ENCODE data around the gene HORMAD2. TPM values are rescaled to one million over a fixed set of nuclear protein-coding genes. Genes with fewer than 3 reads are reported as not detected.
"Not testable (repeated sequence)": the region's sequence is repeated elsewhere in the genome, so short reads cannot be mapped to it uniquely, and the experiment has no call there.

Gene HORMAD2
- total RNA-seq, 5 donors from 2014 or later (not counting 1 experiment from before 2014, with no cell fraction given), result not detected

DNA sequence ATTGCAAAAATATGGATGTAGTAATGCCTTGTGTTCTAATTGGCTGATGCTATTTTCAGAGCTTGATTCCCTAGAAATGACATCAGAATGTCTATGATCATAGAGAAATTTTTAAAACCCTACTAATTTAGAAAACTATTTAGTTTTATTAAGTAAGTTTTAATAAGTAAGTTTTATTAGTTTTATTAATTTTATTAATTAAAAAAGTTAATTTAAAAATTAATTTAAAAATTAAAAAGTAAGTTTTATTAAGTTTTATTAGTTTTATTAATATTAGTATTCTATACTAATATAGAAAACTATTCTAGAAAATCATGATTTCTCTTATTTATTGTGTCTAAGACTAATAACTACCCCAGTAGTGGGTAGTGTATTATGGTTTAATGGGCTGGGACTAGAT, 8.2 kb downstream of the HORMAD2 start:
- H3K4me3 Mint-ChIP-seq, result no peak overlapping the region
- no peak overlapping the region for H3K27ac Mint-ChIP-seq
- DNase-seq (no peak), ATAC-seq (replicated peaks in 1 of 4) (no peak)
- peaks cover 4% of the 10 kb centered on the region for H3K36me3 Mint-ChIP-seq
- peaks cover 7 to 14% (median 9%) of the 10 kb centered on the region in 3 donors for H3K4me1 Mint-ChIP-seq
- Histone ChIP-seq H3K36me3 (ENCODE audit: control insufficient read depth in 2 of 2, extremely low read depth in 1 of 2, insufficient read depth in 1 of 2, low read length in 1 of 2) (no peaks in the 10 kb centered on the region), H3K4me1 (ENCODE audit: control insufficient read depth in 1 of 2, extremely low read depth in 1 of 2, insufficient read depth in 2 of 2, low read length in 2 of 2) (peaks cover 0 to 4% of the 10 kb centered on the region in 2 experiments), H3K27me3 (replicated peaks in 1 of 2; ENCODE audit: control insufficient read depth in 2 of 2, extremely low read depth in 1 of 2, insufficient read depth in 2 of 2, low read length in 1 of 2) (peaks cover 0 to 4% of the 10 kb centered on the region in 2 experiments), H3K4me3 (ENCODE audit: control insufficient read depth in 1 of 2, extremely low read depth in 1 of 2, low read length in 1 of 2) (no peak overlapping the region), H3K27ac (ENCODE audit: low read length) (no peak overlapping the region), H3K9me3 (no peaks in the 10 kb centered on the region)
- POLR2A ChIA-PET, result no interaction called here
- H3K9me3 Mint-ChIP-seq, result peaks cover 0 to 7% (median 0%) of the 10 kb centered on the region in 3 donors
- CTCF ChIA-PET, result interaction anchor here in 1 of 2 donors (0.6 to 1.2 kb wide), 7 partner anchors 10 to 693 kb away, joined by 3 to 6 read pairs (median 4); no protein-coding TSS in a partner anchor
- H3K27me3 Mint-ChIP-seq, result peaks cover 0 to 1% of the 10 kb centered on the region in 2 donors

DNA sequence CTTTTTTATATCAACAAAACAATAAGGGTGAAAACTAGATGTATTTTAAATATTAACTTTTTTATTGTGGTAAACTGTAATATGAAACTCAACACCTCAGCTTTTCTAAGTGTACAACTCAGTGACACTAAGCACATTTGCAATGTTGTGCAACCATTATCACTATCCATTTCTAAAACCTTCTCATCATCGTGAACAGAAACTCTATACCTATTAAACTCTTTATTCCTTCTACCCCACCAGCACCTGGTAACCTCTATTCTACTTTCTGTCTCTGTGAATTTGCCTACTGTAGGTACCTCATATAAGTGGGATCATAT, 9.4 kb downstream of the HORMAD2 start:
- H3K4me1 ChIP-seq (ENCODE audit: control insufficient read depth in 1 of 2, extremely low read depth in 1 of 2, insufficient read depth in 2 of 2, low read length in 2 of 2), result peaks cover 0 to 4% of the 10 kb centered on the region in 2 experiments
- WGBS (ENCODE audit: insufficient coverage), result no CpG with 5 or more reads among the region's 1 CpG

DNA sequence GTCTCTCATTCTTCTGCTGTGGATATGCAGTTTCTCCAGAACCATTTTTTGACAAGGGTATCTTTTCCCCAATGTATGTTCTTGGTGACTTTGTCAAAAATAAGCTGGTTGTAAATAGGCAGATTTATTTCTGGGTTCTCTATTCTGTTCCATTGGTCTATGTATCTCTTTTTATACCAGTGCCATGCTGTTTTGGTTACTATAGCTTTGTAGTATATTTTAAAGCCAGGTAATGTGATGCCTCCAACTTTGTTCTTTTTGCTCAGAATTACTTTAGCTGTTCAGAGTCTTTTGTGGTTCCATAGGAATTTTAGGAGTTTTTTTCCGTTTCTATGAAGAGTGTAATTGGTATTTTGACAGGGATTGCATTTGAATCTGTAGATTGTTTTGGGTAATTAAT, 12.4 kb downstream of the HORMAD2 start:
- Mint-ChIP-seq H3K4me1 (no peaks in the 10 kb centered on the region), H3K27ac (no peak overlapping the region), H3K36me3 (peaks cover 3% of the 10 kb centered on the region), H3K4me3 (no peak overlapping the region), H3K27me3 (peaks cover 0 to 4% of the 10 kb centered on the region in 2 donors), H3K9me3 (peaks cover 0 to 2% (median 0%) of the 10 kb centered on the region in 3 donors)
- Histone ChIP-seq H3K36me3 (ENCODE audit: control insufficient read depth in 2 of 2, extremely low read depth in 1 of 2, insufficient read depth in 1 of 2, low read length in 1 of 2) (no peaks in the 10 kb centered on the region), H3K27me3 (replicated peaks in 1 of 2; ENCODE audit: control insufficient read depth in 2 of 2, extremely low read depth in 1 of 2, insufficient read depth in 2 of 2, low read length in 1 of 2) (peaks cover 0 to 4% of the 10 kb centered on the region in 2 experiments), H3K4me1 (ENCODE audit: control insufficient read depth in 1 of 2, extremely low read depth in 1 of 2, insufficient read depth in 2 of 2, low read length in 2 of 2) (no peaks in the 10 kb centered on the region), H3K4me3 (ENCODE audit: control insufficient read depth in 1 of 2, extremely low read depth in 1 of 2, low read length in 1 of 2) (no peak overlapping the region), H3K27ac (ENCODE audit: low read length) (no peak overlapping the region), H3K9me3 (no peaks in the 10 kb centered on the region)
- no CpG with 5 or more reads among the region's 1 CpG for WGBS (ENCODE audit: insufficient coverage)
- no peak for ATAC-seq (replicated peaks in 1 of 4)
- DNase-seq, result no peak
- ChIA-PET CTCF (interaction anchor here (0.6 to 1.5 kb wide), 4 partner anchors 13 to 504 kb away, joined by 3 read pairs; no protein-coding TSS in a partner anchor), POLR2A (interaction anchor here in 1 of 2 donors (0.8 kb wide), 1 partner anchor 467 kb away, joined by 3 read pairs; no protein-coding TSS in a partner anchor)

More for the DNA sequence above, 9.4 kb downstream of the HORMAD2 start:
- H3K27me3 ChIP-seq (replicated peaks in 1 of 2; ENCODE audit: control insufficient read depth in 2 of 2, extremely low read depth in 1 of 2, insufficient read depth in 2 of 2, low read length in 1 of 2), result peaks cover 0 to 4% of the 10 kb centered on the region in 2 experiments
- no peak overlapping the region for H3K4me3 ChIP-seq (ENCODE audit: control insufficient read depth in 1 of 2, extremely low read depth in 1 of 2, low read length in 1 of 2)
- peaks cover 7 to 14% (median 9%) of the 10 kb centered on the region in 3 donors for H3K4me1 Mint-ChIP-seq
- peaks cover 0 to 2% (median 0%) of the 10 kb centered on the region in 3 donors for H3K9me3 Mint-ChIP-seq
- no peak overlapping the region for H3K27ac Mint-ChIP-seq
- ATAC-seq (replicated peaks in 1 of 4), result no peak
- POLR2A ChIA-PET, result no interaction called here
- H3K9me3 ChIP-seq, result no peaks in the 10 kb centered on the region
- H3K27ac ChIP-seq (ENCODE audit: low read length), result no peak overlapping the region
- peaks cover 0 to 1% of the 10 kb centered on the region in 2 donors for H3K27me3 Mint-ChIP-seq
- CTCF ChIA-PET, result no interaction called here
- DNase-seq, result no peak
- H3K4me3 Mint-ChIP-seq, result no peak overlapping the region
- H3K36me3 ChIP-seq (ENCODE audit: control insufficient read depth in 2 of 2, extremely low read depth in 1 of 2, insufficient read depth in 1 of 2, low read length in 1 of 2), result no peaks in the 10 kb centered on the region
- no peaks in the 10 kb centered on the region for H3K36me3 Mint-ChIP-seq

DNA sequence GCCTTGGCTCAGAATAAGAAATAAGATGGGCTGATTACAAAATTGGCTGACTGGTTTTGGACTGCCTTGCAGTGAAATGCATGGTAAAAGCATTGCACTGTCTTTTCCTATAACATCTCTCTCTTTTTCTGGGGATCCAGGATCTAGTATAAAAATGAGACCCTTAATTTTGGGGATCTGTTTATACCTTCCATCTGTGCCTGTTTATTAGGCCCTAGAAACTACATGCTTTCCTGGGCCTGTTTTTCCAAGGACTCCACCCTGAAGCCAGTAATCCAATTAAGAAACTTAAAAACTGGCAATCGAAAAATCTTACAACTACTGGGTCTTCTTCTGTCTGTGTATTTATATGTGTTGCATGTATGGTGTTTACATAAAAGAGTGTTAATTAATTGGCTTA, 14.5 kb downstream of the HORMAD2 start:
- ATAC-seq (replicated peaks in 1 of 4), result no peak

DNA sequence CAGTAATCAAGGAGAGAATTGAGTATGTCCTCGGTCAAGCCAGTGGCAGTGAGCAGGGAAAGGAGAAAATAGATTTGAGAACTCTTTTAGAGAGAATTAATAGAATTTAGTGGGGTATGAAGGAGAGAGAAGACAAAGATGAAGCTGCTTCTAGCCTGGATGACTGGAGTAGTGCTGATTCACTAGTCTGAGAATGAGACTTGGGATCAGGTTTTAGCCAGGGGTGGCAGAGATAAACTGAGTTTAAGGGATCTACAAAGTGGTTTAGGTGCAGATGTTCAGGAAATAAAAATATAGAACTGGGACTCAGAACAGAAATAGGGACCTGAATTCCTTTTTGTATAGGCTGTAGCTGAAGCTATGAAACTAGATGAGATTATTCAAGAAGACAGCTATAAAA, 17.6 kb downstream of the HORMAD2 start:
- peaks cover 3% of the 10 kb centered on the region for H3K36me3 Mint-ChIP-seq
- no peaks in the 10 kb centered on the region for H3K27me3 ChIP-seq (replicated peaks in 1 of 2; ENCODE audit: control insufficient read depth in 2 of 2, extremely low read depth in 1 of 2, insufficient read depth in 2 of 2, low read length in 1 of 2)
- H3K4me3 Mint-ChIP-seq, result no peak overlapping the region
- no peak for DNase-seq
- ChIA-PET POLR2A (no interaction called here), CTCF (interaction anchor here in 1 of 2 donors (0.6 kb wide), 1 partner anchor 289 kb away, joined by 3 read pairs; the partner anchor contains the start of gene RNF215)
- whole genome bisulfite sequencing (ENCODE audit: insufficient coverage), result 77% methylated on average over 1 of the region's 1 CpG
- H3K9me3 Mint-ChIP-seq, result peaks cover 0 to 2% (median 0%) of the 10 kb centered on the region in 3 donors
- H3K27me3 Mint-ChIP-seq, result peaks cover 0 to 2% of the 10 kb centered on the region in 2 donors
- no peaks in the 10 kb centered on the region for H3K36me3 ChIP-seq (ENCODE audit: control insufficient read depth in 2 of 2, extremely low read depth in 1 of 2, insufficient read depth in 1 of 2, low read length in 1 of 2)
- H3K4me1 Mint-ChIP-seq, result peaks cover 12 to 20% (median 20%) of the 10 kb centered on the region in 3 donors
- H3K27ac Mint-ChIP-seq, result no peak overlapping the region
- no peak for ATAC-seq (replicated peaks in 1 of 4)
- no peak overlapping the region for H3K4me3 ChIP-seq (ENCODE audit: control insufficient read depth in 1 of 2, extremely low read depth in 1 of 2, low read length in 1 of 2)
- peaks cover 0 to 3% of the 10 kb centered on the region in 2 experiments for H3K4me1 ChIP-seq (ENCODE audit: control insufficient read depth in 1 of 2, extremely low read depth in 1 of 2, insufficient read depth in 2 of 2, low read length in 2 of 2)
- no peaks in the 10 kb centered on the region for H3K9me3 ChIP-seq
- H3K27ac ChIP-seq (ENCODE audit: low read length), result no peak overlapping the region

More for the DNA sequence above, 14.5 kb downstream of the HORMAD2 start:
- Histone ChIP-seq H3K4me1 (ENCODE audit: control insufficient read depth in 1 of 2, extremely low read depth in 1 of 2, insufficient read depth in 2 of 2, low read length in 2 of 2) (no peaks in the 10 kb centered on the region), H3K27me3 (replicated peaks in 1 of 2; ENCODE audit: control insufficient read depth in 2 of 2, extremely low read depth in 1 of 2, insufficient read depth in 2 of 2, low read length in 1 of 2) (peaks cover 0 to 4% of the 10 kb centered on the region in 2 experiments), H3K9me3 (no peaks in the 10 kb centered on the region), H3K27ac (ENCODE audit: low read length) (no peak overlapping the region), H3K4me3 (ENCODE audit: control insufficient read depth in 1 of 2, extremely low read depth in 1 of 2, low read length in 1 of 2) (no peak overlapping the region), H3K36me3 (ENCODE audit: control insufficient read depth in 2 of 2, extremely low read depth in 1 of 2, insufficient read depth in 1 of 2, low read length in 1 of 2) (no peaks in the 10 kb centered on the region)
- Mint-ChIP-seq H3K4me3 (no peak overlapping the region), H3K36me3 (peaks cover 3% of the 10 kb centered on the region), H3K9me3 (peaks cover 0 to 2% (median 0%) of the 10 kb centered on the region in 3 donors), H3K27ac (no peak overlapping the region), H3K4me1 (peaks cover 0 to 2% (median under 1%) of the 10 kb centered on the region in 3 donors), H3K27me3 (peaks cover 0 to 4% of the 10 kb centered on the region in 2 donors)
- ChIA-PET POLR2A (no interaction called here), CTCF (no interaction called here)
- no peak for DNase-seq
- no CpG with 5 or more reads among the region's 1 CpG for WGBS (ENCODE audit: insufficient coverage)

DNA sequence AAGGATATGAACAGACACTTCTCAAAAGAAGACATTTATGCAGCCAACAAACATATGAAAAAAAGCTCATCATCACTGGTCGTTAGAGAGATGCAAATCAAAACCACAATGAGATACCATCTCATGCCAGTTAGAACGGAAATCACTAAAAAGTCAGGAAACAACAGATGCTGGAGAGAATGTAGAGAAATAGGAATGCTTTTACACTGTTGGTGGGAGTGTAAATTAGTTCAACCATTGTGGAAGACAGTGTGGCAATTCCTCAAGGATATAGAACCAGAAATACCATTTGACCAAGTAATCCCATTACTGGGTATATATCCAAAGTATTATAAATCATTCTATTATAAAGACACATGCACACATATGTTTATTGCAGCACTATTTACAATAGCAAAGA, 20.5 kb downstream of the HORMAD2 start:
- POLR2A ChIA-PET; H3K9me3 ChIP-seq; H3K36me3 ChIP-seq (ENCODE audit: control insufficient read depth in 2 of 2, extremely low read depth in 1 of 2, insufficient read depth in 1 of 2, low read length in 1 of 2); H3K9me3 Mint-ChIP-seq; H3K4me3 ChIP-seq (ENCODE audit: control insufficient read depth in 1 of 2, extremely low read depth in 1 of 2, low read length in 1 of 2); ATAC-seq (replicated peaks in 1 of 4); DNase-seq; H3K36me3 Mint-ChIP-seq; H3K27me3 Mint-ChIP-seq; H3K27ac ChIP-seq (ENCODE audit: low read length); H3K27me3 ChIP-seq (replicated peaks in 1 of 2; ENCODE audit: control insufficient read depth in 2 of 2, extremely low read depth in 1 of 2, insufficient read depth in 2 of 2, low read length in 1 of 2): not testable (repeated sequence)
- H3K4me1 Mint-ChIP-seq, result peaks cover 30 to 40% (median 36%) of the 10 kb centered on the region in 3 donors
- no CpG with 5 or more reads among the region's 2 CpGs for WGBS (ENCODE audit: insufficient coverage)
- peaks cover 9 to 12% of the 10 kb centered on the region in 2 experiments for H3K4me1 ChIP-seq (ENCODE audit: control insufficient read depth in 1 of 2, extremely low read depth in 1 of 2, insufficient read depth in 2 of 2, low read length in 2 of 2)
- CTCF ChIA-PET, result interaction anchor here in 1 of 2 donors (1.0 to 1.1 kb wide), 2 partner anchors 288 to 368 kb away, joined by 3 read pairs; no protein-coding TSS in a partner anchor
- H3K4me3 Mint-ChIP-seq, result peak overlapping the region in 1 of 3 donors; percentile 1
- peak overlapping the region in 1 of 2 donors; percentile 55 for H3K27ac Mint-ChIP-seq

Data from T-cell (primary cell).